ENCODE results near the gene ECHS1. TPM values are rescaled to one million over a fixed set of nuclear protein-coding genes. Genes with fewer than 3 reads are reported as not detected.

The ECHS1 gene
- total RNA-seq, 3 donors from 2014 or later, result 97.7 to 180 (median 151) TPM

- H3K36me3 ChIP-seq (ENCODE audit: low read depth), result no peaks in the 10 kb centered on the region
- H3K9me3 ChIP-seq, result no peaks in the 10 kb centered on the region
- ATAC-seq (no peak), DNase-seq (no peak)
- intact Hi-C loops (cut with DNase I, micrococcal nuclease), result no loop called here
- no peak for TF ChIP-seq CTCF (IDR thresholded peaks at IDR 0.05)
- H3K4me1 ChIP-seq (ENCODE audit: low read depth), result peaks cover 25% of the 10 kb centered on the region
- H3K4me3 ChIP-seq, result no peak overlapping the region
Observed at GRCh38 chr10:133361227-133361626, 11.9 kb downstream of the ECHS1 start.

GRCh38 chr10:133359972-133360610 lies 13.1 kb downstream of the ECHS1 start:
- DNase-seq, result peak in 1 of 3 donors; percentile 45
- H3K4me3 ChIP-seq, result no peak overlapping the region
- intact Hi-C loops (cut with DNase I, micrococcal nuclease), result no loop called here
- TF ChIP-seq CTCF (IDR thresholded peaks at IDR 0.05), result no peak
- H3K36me3 ChIP-seq (ENCODE audit: low read depth), result no peaks in the 10 kb centered on the region
- no peaks in the 10 kb centered on the region for H3K9me3 ChIP-seq
- peaks cover 19% of the 10 kb centered on the region for H3K4me1 ChIP-seq (ENCODE audit: low read depth)
- peak; percentile 23 for ATAC-seq

- H3K4me1 ChIP-seq (ENCODE audit: low read depth), result peaks cover 18% of the 10 kb centered on the region
- TF ChIP-seq CTCF (IDR thresholded peaks at IDR 0.05), result no peak
- intact Hi-C loops (cut with DNase I, micrococcal nuclease), result no loop called here
- ATAC-seq (peak; percentile 44), DNase-seq (peak in 2 of 3 donors; percentile 79 to 82)
- H3K4me3 ChIP-seq, result no peak overlapping the region
- H3K9me3 ChIP-seq, result no peaks in the 10 kb centered on the region
- H3K36me3 ChIP-seq (ENCODE audit: low read depth), result no peaks in the 10 kb centered on the region
Observed at GRCh38 chr10:133359554-133359971, 13.6 kb downstream of the ECHS1 start.

GRCh38 chr10:133358925-133359310 lies 14.2 kb downstream of the ECHS1 start:
- ATAC-seq, result no peak
- DNase-seq, result peak in 1 of 3 donors; percentile 34
- H3K9me3 ChIP-seq, result no peaks in the 10 kb centered on the region
- intact Hi-C loops (cut with DNase I, micrococcal nuclease), result no loop called here
- H3K36me3 ChIP-seq (ENCODE audit: low read depth), result no peaks in the 10 kb centered on the region
- peaks cover 13% of the 10 kb centered on the region for H3K4me1 ChIP-seq (ENCODE audit: low read depth)
- TF ChIP-seq CTCF (IDR thresholded peaks at IDR 0.05), result no peak
- no peak overlapping the region for H3K4me3 ChIP-seq

GRCh38 chr10:133358162-133358924 lies 14.8 kb downstream of the ECHS1 start:
- Histone ChIP-seq H3K36me3 (ENCODE audit: low read depth) (no peaks in the 10 kb centered on the region), H3K9me3 (no peaks in the 10 kb centered on the region), H3K4me1 (ENCODE audit: low read depth) (peaks cover 13% of the 10 kb centered on the region), H3K4me3 (no peak overlapping the region)
- no peak for TF ChIP-seq CTCF (IDR thresholded peaks at IDR 0.05)
- ATAC-seq, result no peak
- DNase-seq, result peak in 2 of 3 donors; percentile 71 to 82
- intact Hi-C loops (cut with DNase I, micrococcal nuclease), result no loop called here
